IPS-NIHi11 (cell line): ENCODE results near the gene MAN1A2.

Experiments used
- DNase-seq: peaks from one replicate; pipeline ENCODE4 v3.0.0; 2012; ENCODE audit warnings: mixed read lengths, low spot score

Gene MAN1A2

DNA sequence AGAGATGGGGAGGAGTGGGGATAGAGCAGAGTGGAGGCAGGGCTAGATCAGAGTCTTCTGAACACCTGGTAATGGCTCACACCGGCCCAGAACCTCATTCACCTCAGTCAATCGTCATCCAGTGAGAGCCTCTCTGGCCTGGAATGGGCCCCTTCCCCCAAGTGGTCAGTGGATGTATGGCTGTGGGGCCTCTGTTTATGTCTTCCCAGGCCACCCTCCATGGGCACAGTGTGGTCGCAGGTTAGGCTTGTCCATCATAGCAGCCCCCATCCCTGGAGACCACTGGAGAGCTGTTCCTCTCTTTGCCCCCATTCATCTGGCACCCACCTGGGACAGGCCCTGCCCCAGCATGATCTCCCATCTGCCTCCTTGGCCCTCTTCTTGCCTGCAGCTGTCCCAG lies 209.0 kb downstream of the MAN1A2 start:
- no peak for DNase-seq

DNA sequence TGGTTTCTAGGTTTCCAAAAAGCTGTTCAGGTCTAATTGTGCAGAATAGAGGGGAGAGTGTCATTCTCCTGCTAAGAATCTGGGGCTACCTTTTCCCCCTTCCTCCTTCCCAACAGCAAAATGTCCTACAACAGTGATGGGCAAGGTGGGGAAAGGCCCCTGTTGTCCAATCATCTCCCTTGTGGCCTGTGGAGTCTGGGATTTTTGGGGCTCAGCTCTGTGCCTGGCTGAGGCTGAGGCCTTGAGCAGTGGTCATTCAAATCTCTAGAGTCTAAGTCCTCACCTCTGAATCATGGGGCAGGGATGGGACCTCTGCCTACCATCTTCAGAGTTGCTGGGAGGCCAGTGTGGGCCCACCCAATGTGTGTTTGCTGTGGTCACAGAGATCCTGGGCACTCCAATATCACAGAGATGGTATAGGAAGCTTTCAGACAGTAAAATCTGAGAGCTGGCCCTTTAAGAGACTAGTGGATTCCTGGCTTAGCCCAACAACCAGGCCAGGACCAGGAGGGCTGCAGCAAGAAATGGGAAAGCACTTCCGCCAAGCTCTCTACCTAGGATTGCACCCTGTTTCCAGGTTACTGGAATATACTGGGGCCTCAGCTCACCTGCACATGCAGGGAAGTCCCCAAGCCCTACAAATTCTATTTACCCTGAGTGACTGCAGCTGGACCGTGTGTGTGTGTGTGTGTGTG lies 210.1 kb downstream of the MAN1A2 start:
- no peak for DNase-seq

GRCh38 chr1:117578466-117578865 lies 211.2 kb downstream of the MAN1A2 start:
- DNase-seq, result no peak
